HepG2 (cell line): ENCODE results near the gene SERP1. TPM values are rescaled to one million over a fixed set of nuclear protein-coding genes. Genes with fewer than 3 reads are reported as not detected.

Experiments
- ATAC-seq: fragments of 200-7000 bp; cut with Tn5 transposase; 3 replicates; pipeline ENCODE4 v1.9.1; 2020; ENCODE audit warnings: mild to moderate bottlenecking, moderate library complexity
- BruUV-seq: library from RNA; stranded (reverse); fragments of 400-500 nt; replicated peaks from 2 replicates; lab custom pipeline; 2021; lab: Mats Ljungman, UMichigan
- CTCF ChIA-PET: fragments of 300-600 bp; formaldehyde crosslinking; extraction: SDS; loops from one replicate; lab custom pipeline; 2021; ENCODE audit warnings: low total read pairs, inconsistent platforms, low intra/inter-chr PET ratio; lab: Yijun Ruan, JAX
- POLR2A ChIA-PET: fragments of 350-600 bp; sonication (Branson Sonifier 250); formaldehyde crosslinking; loops from one replicate; lab custom pipeline; 2020; ENCODE audit warnings: antibody characterized with exemption, inconsistent platforms; lab: Yijun Ruan, JAX
- DNase-seq: peaks from one replicate; pipeline ENCODE4 v3.0.0-alpha.2; 2015; ENCODE audit warnings: low spot score
- FAIRE-seq: peaks from 3 replicates; lab custom pipeline; 2011; peaks lifted over from hg19 to GRCh38; lab: Jason Lieb, UNC
- H2AFZ ChIP-seq: one replicate; pipeline ENCODE4 v1.6.1; 2011; ENCODE audit warnings: low read length, inconsistent platforms
- H3K27ac ChIP-seq: fragments of 300-600 bp; 3 replicates; pipeline ENCODE4 v1.8.0; 2011; ENCODE audit warnings: mixed run types, mild to moderate bottlenecking, mixed read lengths, low read length, inconsistent platforms; ENCODE audit not compliant: insufficient read depth; ENCODE audit errors: extremely low read length
- H3K27me3 ChIP-seq, 2 experiments: fragments of 200-600 bp in 1 of 2; 2 replicates in 1 of 2; 3 replicates in 1 of 2; pipeline versions ENCODE4 v1.6.0 to v1.8.0; 2011; ENCODE audit warnings: low read length in 2 of 2, mild to moderate bottlenecking in 2 of 2, moderate library complexity in 2 of 2, inconsistent platforms in 1 of 2; ENCODE audit not compliant: insufficient read depth in 2 of 2, control insufficient read depth in 1 of 2
- H3K36me3 ChIP-seq, 2 experiments: fragments of 200-600 bp in 1 of 2; replicated peaks in 1 of 2; 2 replicates in 1 of 2; 3 replicates in 1 of 2; pipeline versions ENCODE4 v1.5.1 to v1.8.0; 2011; ENCODE audit warnings: low read length in 2 of 2, inconsistent platforms in 1 of 2; ENCODE audit not compliant: insufficient read depth in 2 of 2, control insufficient read depth in 1 of 2
- H3K4me1 ChIP-seq: 2 replicates; pipeline ENCODE4 v1.5.1; 2012; ENCODE audit warnings: low read length, inconsistent platforms; ENCODE audit not compliant: insufficient read depth
- H3K4me2 ChIP-seq: 2 replicates; pipeline ENCODE4 v1.6.0; 2011; ENCODE audit warnings: low read depth, low read length, inconsistent platforms
- H3K4me3 ChIP-seq, 3 experiments: fragments of 200-600 bp in 1 of 3; sonication (generic), shearing (Covaris generic) in 1 of 3; replicated peaks in 1 of 3; 2 replicates each; pipeline ENCODE4 v1.5.1; 2011 to 2016; ENCODE audit warnings: low read length in 3 of 3, inconsistent platforms in 2 of 3, low read depth in 2 of 3, mild to moderate bottlenecking in 2 of 3, control low read depth in 1 of 3, mixed read lengths in 1 of 3; ENCODE audit not compliant: insufficient read depth in 1 of 3
- H3K79me2 ChIP-seq: one replicate; pipeline ENCODE4 v1.6.1; 2011; ENCODE audit warnings: low read length, inconsistent platforms; ENCODE audit not compliant: insufficient read depth
- H3K9ac ChIP-seq: 2 replicates; pipeline ENCODE4 v1.6.0; 2011; ENCODE audit warnings: mild to moderate bottlenecking, low read depth, low read length, inconsistent platforms; ENCODE audit not compliant: insufficient read depth
- H3K9me3 ChIP-seq: 2 replicates; pipeline ENCODE4 v1.5.1; 2012; ENCODE audit warnings: mild to moderate bottlenecking, low read length
- H4K20me1 ChIP-seq: 2 replicates; pipeline ENCODE4 v1.6.0; 2011; ENCODE audit warnings: inconsistent platforms, mild to moderate bottlenecking, low read length, moderate library complexity; ENCODE audit not compliant: insufficient read depth
- KLF11 ChIP-seq: IDR thresholded peaks from 2 replicates; pipeline ENCODE4 v1.6.1; 2016; ENCODE audit warnings: missing compliant biosample characterization
- PHF21A ChIP-seq: sonication (generic); formaldehyde crosslinking; IDR thresholded peaks from 2 replicates; pipeline ENCODE4 v1.5.0; 2020; ENCODE audit warnings: mild to moderate bottlenecking, missing genetic modification reagents
- RBM22 ChIP-seq: fragments of 200-400 bp; formaldehyde crosslinking; optimal IDR thresholded peaks from 2 replicates; pipeline ENCODE3; 2017; ENCODE audit warnings: mild to moderate bottlenecking, low read length, moderate library complexity
- ZNF780A ChIP-seq: sonication (generic); formaldehyde crosslinking; IDR thresholded peaks from 2 replicates; pipeline ENCODE4 v1.8.0; 2022; ENCODE audit warnings: mild to moderate bottlenecking, missing genetic modification reagents, moderate library complexity
- WGBS: methylation state at CpG from one replicate; pipeline ENCODE4 v1.1.6; 2017; ENCODE audit warnings: low lambda C conversion rate; 5-methylcytosine and 5-hydroxymethylcytosine counted together
- in situ Hi-C: cut with HindIII; loops from 2 replicates; pipeline ENCODE4 v1.10.0; 2017; ENCODE audit warnings: low pct_unique_long_range_greater_than_20kb; ENCODE audit not compliant: extremely low pct_ligation_motif_present
- intact Hi-C: fragments of 100-400 bp; cut with micrococcal nuclease; formaldehyde crosslinking; loops from one replicate; pipeline ENCODE4 v1.10.0; 2022; ENCODE audit not compliant: unreplicated experiment
- polyA plus RNA-seq, 8 experiments: library from polyadenylated mRNA; depleted of rRNA in 3 of 8; stranded (reverse) in 7 of 8; unstranded in 1 of 8; fragments of >200 nt; fragmentation: Illumina TruSeq in 4 of 8; extraction: Trizol in 4 of 8; gene quantifications; 2 replicates each; pipeline versions ENCODE4 v1.2.1 to v1.2.3, GENCODE V29; 2011 to 2016; ENCODE audit warnings: low read depth in 4 of 8, missing spikeins in 1 of 8, mixed read lengths in 1 of 8; ENCODE audit not compliant: insufficient read depth in 1 of 8
- total RNA-seq, 5 experiments: library from RNA; depleted of rRNA; stranded (reverse); fragments of >200 nt; fragmentation: Illumina TruSeq; extraction: Trizol; gene quantifications; 2 replicates each; pipeline ENCODE4 v1.2.3, GENCODE V29; 2016; ENCODE audit warnings: low read depth in 1 of 5
- TF ChIP-seq, protein P1 (sequence below): sonication (generic); formaldehyde crosslinking; IDR thresholded peaks from 2 replicates; pipeline ENCODE4 v1.5.0; 2020; ENCODE audit warnings: mild to moderate bottlenecking, missing genetic modification reagents, borderline replicate concordance

Gene SERP1
- total and polyA plus RNA-seq, 2 of the 13 experiments (the other 11 are each of a cell fraction or from before 2014, with no cell fraction given): 61.2 to 95.0 TPM

DNA sequence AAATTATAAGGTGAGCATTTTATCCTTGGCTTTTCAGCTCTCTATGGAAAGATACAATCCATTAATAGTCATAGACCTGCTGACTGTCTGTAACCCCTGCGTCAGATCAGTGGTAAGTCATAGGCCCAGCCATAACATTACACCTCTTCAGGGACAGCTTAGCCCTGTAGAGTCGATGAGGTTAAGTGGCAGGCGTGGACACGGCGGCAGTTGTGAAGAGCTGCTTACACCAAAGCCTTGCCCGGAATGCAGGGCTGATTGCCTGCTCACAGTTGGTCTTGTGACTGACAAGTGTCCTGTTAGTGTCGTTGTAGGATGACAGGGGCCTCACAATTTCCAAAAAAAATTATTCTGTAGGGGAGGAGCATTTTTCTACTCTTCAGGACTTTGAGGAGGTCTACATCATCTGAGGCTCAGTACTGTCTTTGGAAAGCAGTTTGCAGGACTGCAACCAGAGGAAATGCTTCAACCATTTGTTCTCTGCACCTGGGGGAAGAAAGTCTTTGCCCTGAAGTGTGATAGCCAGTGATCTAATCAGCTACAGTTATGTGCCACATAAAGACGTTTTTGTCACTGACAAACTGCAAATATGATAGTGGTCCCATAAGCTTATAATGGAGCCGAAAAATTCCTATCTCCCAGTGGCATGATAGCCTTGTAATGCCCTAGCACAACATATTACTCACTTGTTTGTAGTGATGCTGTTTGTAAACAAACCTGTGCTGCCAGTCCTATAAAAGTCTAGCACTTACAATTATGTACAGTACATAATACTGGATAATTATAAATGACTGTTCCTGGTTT is 41.9 kb upstream of the SERP1 start:
- BruUV-seq: no TSS peak
- no peak overlapping the region for H3K4me2 ChIP-seq
- TF ChIP-seq RBM22 (peak; percentile 24), KLF11 (CRISPR knock-in tag) (no peak), ZNF780A (no peak), PHF21A (CRISPR knock-in tag) (no peak)
- TF ChIP-seq, protein P1, sequence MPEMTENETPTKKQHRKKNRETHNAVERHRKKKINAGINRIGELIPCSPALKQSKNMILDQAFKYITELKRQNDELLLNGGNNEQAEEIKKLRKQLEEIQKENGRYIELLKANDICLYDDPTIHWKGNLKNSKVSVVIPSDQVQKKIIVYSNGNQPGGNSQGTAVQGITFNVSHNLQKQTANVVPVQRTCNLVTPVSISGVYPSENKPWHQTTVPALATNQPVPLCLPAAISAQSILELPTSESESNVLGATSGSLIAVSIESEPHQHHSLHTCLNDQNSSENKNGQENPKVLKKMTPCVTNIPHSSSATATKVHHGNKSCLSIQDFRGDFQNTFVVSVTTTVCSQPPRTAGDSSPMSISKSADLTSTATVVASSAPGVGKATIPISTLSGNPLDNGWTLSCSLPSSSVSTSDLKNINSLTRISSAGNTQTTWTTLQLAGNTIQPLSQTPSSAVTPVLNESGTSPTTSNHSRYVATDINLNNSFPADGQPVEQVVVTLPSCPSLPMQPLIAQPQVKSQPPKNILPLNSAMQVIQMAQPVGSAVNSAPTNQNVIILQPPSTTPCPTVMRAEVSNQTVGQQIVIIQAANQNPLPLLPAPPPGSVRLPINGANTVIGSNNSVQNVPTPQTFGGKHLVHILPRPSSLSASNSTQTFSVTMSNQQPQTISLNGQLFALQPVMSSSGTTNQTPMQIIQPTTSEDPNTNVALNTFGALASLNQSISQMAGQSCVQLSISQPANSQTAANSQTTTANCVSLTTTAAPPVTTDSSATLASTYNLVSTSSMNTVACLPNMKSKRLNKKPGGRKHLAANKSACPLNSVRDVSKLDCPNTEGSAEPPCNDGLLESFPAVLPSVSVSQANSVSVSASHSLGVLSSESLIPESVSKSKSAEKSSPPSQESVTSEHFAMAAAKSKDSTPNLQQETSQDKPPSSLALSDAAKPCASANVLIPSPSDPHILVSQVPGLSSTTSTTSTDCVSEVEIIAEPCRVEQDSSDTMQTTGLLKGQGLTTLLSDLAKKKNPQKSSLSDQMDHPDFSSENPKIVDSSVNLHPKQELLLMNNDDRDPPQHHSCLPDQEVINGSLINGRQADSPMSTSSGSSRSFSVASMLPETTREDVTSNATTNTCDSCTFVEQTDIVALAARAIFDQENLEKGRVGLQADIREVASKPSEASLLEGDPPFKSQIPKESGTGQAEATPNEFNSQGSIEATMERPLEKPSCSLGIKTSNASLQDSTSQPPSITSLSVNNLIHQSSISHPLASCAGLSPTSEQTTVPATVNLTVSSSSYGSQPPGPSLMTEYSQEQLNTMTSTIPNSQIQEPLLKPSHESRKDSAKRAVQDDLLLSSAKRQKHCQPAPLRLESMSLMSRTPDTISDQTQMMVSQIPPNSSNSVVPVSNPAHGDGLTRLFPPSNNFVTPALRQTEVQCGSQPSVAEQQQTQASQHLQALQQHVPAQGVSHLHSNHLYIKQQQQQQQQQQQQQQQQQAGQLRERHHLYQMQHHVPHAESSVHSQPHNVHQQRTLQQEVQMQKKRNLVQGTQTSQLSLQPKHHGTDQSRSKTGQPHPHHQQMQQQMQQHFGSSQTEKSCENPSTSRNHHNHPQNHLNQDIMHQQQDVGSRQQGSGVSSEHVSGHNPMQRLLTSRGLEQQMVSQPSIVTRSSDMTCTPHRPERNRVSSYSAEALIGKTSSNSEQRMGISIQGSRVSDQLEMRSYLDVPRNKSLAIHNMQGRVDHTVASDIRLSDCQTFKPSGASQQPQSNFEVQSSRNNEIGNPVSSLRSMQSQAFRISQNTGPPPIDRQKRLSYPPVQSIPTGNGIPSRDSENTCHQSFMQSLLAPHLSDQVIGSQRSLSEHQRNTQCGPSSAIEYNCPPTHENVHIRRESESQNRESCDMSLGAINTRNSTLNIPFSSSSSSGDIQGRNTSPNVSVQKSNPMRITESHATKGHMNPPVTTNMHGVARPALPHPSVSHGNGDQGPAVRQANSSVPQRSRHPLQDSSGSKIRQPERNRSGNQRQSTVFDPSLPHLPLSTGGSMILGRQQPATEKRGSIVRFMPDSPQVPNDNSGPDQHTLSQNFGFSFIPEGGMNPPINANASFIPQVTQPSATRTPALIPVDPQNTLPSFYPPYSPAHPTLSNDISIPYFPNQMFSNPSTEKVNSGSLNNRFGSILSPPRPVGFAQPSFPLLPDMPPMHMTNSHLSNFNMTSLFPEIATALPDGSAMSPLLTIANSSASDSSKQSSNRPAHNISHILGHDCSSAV (CRISPR knock-in tag): no peak
- no peak overlapping the region for H3K9ac ChIP-seq
- ChIA-PET CTCF (no interaction called here), POLR2A (interaction anchor here (1.4 kb wide), 1 partner anchor 15 kb away, joined by 4 read pairs; the partner anchor contains the start of gene SELENOT)
- no peaks in the 10 kb centered on the region for H3K9me3 ChIP-seq
- no peak overlapping the region for H3K4me3 ChIP-seq
- ATAC-seq: peak; percentile 53
- H3K4me1 ChIP-seq: no peaks in the 10 kb centered on the region
- in situ Hi-C loops (no loop called here), intact Hi-C loops (no loop called here)
- 50% methylated on average over 3 of the region's 9 CpGs for WGBS
- H3K27ac ChIP-seq: no peak overlapping the region
- peaks cover 2% of the 10 kb centered on the region for H3K79me2 ChIP-seq
- no peaks in the 10 kb centered on the region for H4K20me1 ChIP-seq
- DNase-seq: no peak
- no peaks in the 10 kb centered on the region for H3K27me3 ChIP-seq
- H3K36me3 ChIP-seq: peaks cover 1 to 25% of the 10 kb centered on the region in 2 experiments; a peak in 3 of 5 replicates
- no peak for FAIRE-seq
- no peak overlapping the region for H2AFZ ChIP-seq
